NCI-H2196 (cell line): ENCODE measurements around the gene SMIM13.

Experiments
- DNase-seq: peaks from one replicate; lab custom pipeline; 2025; ENCODE audit not compliant: unreplicated experiment; lab: John Stamatoyannopoulos, UW

The SMIM13 gene

GRCh38 chr6:11120271-11121005, 26.8 kb downstream of the SMIM13 start:
- DNase-seq: peak; percentile 39

GRCh38 chr6:11121851-11122250, 28.2 kb downstream of the SMIM13 start:
- DNase-seq: no peak

GRCh38 chr6:11122380-11122779, 28.7 kb downstream of the SMIM13 start:
- DNase-seq: no peak

GRCh38 chr6:11123978-11124377, 30.3 kb downstream of the SMIM13 start:
- no peak for DNase-seq

- no peak for DNase-seq
Observed at GRCh38 chr6:11126876-11127275, 33.2 kb downstream of the SMIM13 start.

GRCh38 chr6:11128608-11129007, 35.0 kb downstream of the SMIM13 start:
- no peak for DNase-seq

- DNase-seq: no peak
Observed at GRCh38 chr6:11129908-11130565, 36.4 kb downstream of the SMIM13 start.

GRCh38 chr6:11130605-11131004, 37.0 kb downstream of the SMIM13 start:
- no peak for DNase-seq

- DNase-seq: no peak
Observed at GRCh38 chr6:11132194-11132888, 38.7 kb downstream of the SMIM13 start.

GRCh38 chr6:11133281-11133680, 39.6 kb downstream of the SMIM13 start:
- DNase-seq: no peak

GRCh38 chr6:11136809-11137208, 43.2 kb downstream of the SMIM13 start:
- no peak for DNase-seq

GRCh38 chr6:11139051-11139960, 45.7 kb downstream of the SMIM13 start:
- no peak for DNase-seq

- no peak for DNase-seq
Observed at GRCh38 chr6:11140056-11140455, 46.4 kb downstream of the SMIM13 start.

GRCh38 chr6:11141295-11141694, 47.7 kb downstream of the SMIM13 start:
- DNase-seq: no peak

- no peak for DNase-seq
Observed at GRCh38 chr6:11142296-11143027, 48.8 kb downstream of the SMIM13 start.

GRCh38 chr6:11143394-11144371, 50.0 kb downstream of the SMIM13 start:
- DNase-seq: no peak

- DNase-seq: peak; percentile 73
Observed at GRCh38 chr6:11144393-11144851, 50.8 kb downstream of the SMIM13 start.

GRCh38 chr6:11146117-11146826, 52.6 kb downstream of the SMIM13 start:
- no peak for DNase-seq
